ENCODE results near the gene USP5.

- TF ChIP-seq CTCF (IDR thresholded peaks at IDR 0.05): no peak
- no peak for TF ChIP-seq POLR2AphosphoS5 (IDR thresholded peaks at IDR 0.05; ENCODE audit: insufficient read depth in 1 of 2, low read depth in 1 of 2)
- no peak for TF ChIP-seq POLR2A (IDR thresholded peaks at IDR 0.05)
Observed at GRCh38 chr12:6915789-6916285, 63.9 kb downstream of the USP5 start.

Measured in vagina (tissue), 2 donors.